ENCODE measurements around the gene CACNA1C. TPM values are rescaled to one million over a fixed set of nuclear protein-coding genes. Genes with fewer than 3 reads are reported as not detected.

Gene CACNA1C
- total RNA-seq, 4 donors from 2014 or later = 0.38 to 2.4 (median 1.4) TPM

DNA sequence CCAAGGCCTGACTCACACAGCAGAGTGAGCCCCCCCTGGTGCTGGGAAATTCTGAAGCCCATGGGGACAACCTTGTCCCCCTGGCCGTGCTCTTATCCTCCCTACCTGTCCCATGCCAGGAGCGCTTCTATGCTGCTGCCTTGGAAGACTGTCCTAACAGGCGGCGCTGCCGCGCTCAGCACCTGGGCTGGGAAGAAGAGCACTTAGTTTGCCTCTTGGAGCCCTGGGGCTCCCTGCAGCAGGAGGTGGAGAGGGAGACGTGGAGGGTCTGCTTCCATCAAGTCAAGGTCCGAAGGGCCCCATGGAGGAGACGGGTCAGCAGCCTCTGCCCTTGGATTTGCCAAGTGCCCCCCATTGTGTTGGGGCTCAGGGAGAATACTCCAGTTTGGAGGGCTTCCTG is 300.5 kb downstream of the CACNA1C start:
- intact Hi-C loops (cut with DNase I; ENCODE audit: low total_unique reads) = no loop called here
- H3K4me3 ChIP-seq (ENCODE audit: low read depth, poor library complexity, severe bottlenecking) = no peak overlapping the region
- TF ChIP-seq CTCF (IDR thresholded peaks at IDR 0.05) = no peak
- TF ChIP-seq POLR2A (IDR thresholded peaks at IDR 0.05) = no peak
- 88 to 91% methylated on average over 9 of the region's 9 CpGs for WGBS, 2 donors
- peak in 1 of 2 donors; percentile 64 for DNase-seq (ENCODE audit: low spot score in 2 of 2)

- no peak for TF ChIP-seq POLR2A (IDR thresholded peaks at IDR 0.05)
- TF ChIP-seq CTCF (IDR thresholded peaks at IDR 0.05) = no peak
- peak in 1 of 2 donors; percentile 64 for DNase-seq (ENCODE audit: low spot score in 2 of 2)
- WGBS, 2 donors = 77 to 90% methylated on average over 6 of the region's 6 CpGs
- intact Hi-C loops (cut with DNase I; ENCODE audit: low total_unique reads) = no loop called here
- no peak overlapping the region for H3K4me3 ChIP-seq (ENCODE audit: low read depth, poor library complexity, severe bottlenecking)
Observed at GRCh38 chr12:2353691-2354090, 300.9 kb downstream of the CACNA1C start.

- TF ChIP-seq POLR2A (IDR thresholded peaks at IDR 0.05) = no peak
- TF ChIP-seq CTCF (IDR thresholded peaks at IDR 0.05) = no peak
- WGBS, 2 donors = 69 to 76% methylated on average over 19 of the region's 19 CpGs
- no peak overlapping the region for H3K4me3 ChIP-seq (ENCODE audit: low read depth, poor library complexity, severe bottlenecking)
- intact Hi-C loops (cut with DNase I; ENCODE audit: low total_unique reads) = no loop called here
- no peak for DNase-seq (ENCODE audit: low spot score in 2 of 2)
Observed at GRCh38 chr12:2354151-2354991, 301.6 kb downstream of the CACNA1C start.

DNA sequence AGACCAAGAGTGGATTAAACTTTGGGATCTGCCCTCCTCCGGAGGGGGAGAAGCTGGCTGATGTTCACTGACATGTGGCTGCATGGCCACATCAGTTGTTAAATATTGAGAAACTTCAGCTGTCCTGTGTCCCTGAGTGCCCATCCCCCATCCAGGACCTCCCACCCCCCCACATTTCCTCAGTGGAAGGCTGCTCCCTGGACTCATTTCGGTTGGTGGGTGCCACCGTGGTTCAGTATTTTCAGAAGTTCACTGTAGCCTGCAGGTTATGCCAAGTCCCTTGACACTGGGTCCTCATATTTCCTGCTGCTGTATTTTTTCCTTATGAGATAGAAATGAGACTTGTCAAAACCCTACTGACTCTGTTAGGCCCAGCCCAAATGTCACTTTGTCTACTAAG is 302.4 kb downstream of the CACNA1C start:
- DNase-seq (ENCODE audit: low spot score in 2 of 2) = peak in 1 of 2 donors; percentile 60
- intact Hi-C loops (cut with DNase I; ENCODE audit: low total_unique reads) = no loop called here
- no peak overlapping the region for H3K4me3 ChIP-seq (ENCODE audit: low read depth, poor library complexity, severe bottlenecking)
- TF ChIP-seq POLR2A (IDR thresholded peaks at IDR 0.05) = no peak
- no peak for TF ChIP-seq CTCF (IDR thresholded peaks at IDR 0.05)
- WGBS, 2 donors = 70 to 79% methylated on average over 3 of the region's 3 CpGs

DNA sequence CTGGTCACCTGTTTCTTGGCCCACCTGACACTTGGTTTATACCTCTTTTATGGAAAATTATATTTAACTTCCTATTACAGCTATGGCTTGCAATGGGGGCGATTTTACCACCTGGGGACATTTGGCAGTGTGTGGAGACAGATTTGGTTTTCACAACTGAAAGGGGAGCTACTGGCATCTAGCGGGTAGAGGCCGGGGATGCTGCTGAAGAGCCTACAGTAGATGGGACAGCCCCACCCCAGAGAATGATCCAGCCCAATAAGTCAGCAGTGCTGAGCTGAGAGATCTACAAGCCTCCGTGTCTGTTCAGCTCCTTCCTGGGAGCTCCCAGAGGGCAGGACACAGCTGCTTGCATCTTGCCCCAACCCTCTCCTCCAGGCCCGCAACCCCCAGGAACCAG is 302.8 kb downstream of the CACNA1C start:
- no peak overlapping the region for H3K4me3 ChIP-seq (ENCODE audit: low read depth, poor library complexity, severe bottlenecking)
- intact Hi-C loops (cut with DNase I; ENCODE audit: low total_unique reads) = no loop called here
- WGBS, 2 donors = 82% methylated on average over 5 of the region's 5 CpGs
- peak in 1 of 2 donors; percentile 36 for DNase-seq (ENCODE audit: low spot score in 2 of 2)
- TF ChIP-seq POLR2A (IDR thresholded peaks at IDR 0.05) (no peak), CTCF (IDR thresholded peaks at IDR 0.05) (no peak)
